ENCODE results near the gene PADI3.
A peak's percentile ranks its signal among the peaks of the same experiment; 100 is the strongest.
"Not testable (repeated sequence)": the region's sequence is repeated elsewhere in the genome, so short reads cannot be mapped to it uniquely, and the experiment has no call there.

PADI3 gene

GRCh38 chr1:17236779-17237560 lies 11.9 kb upstream of the PADI3 start:
- in situ Hi-C loops (cut with HindIII; ENCODE audit: low pct_unique_long_range_greater_than_20kb, low sequenced_read_pairs): no loop called here
- DNase-seq (ENCODE audit: low read depth in 1 of 2, low spot score in 1 of 2): peak; percentile 59 to 88

GRCh38 chr1:17237561-17237903 lies 11.4 kb upstream of the PADI3 start:
- DNase-seq (ENCODE audit: low read depth in 1 of 2, low spot score in 1 of 2): peak in 1 of 2 experiments; percentile 39
- no peak for TF ChIP-seq JUND (IDR thresholded peaks at IDR 0.05; ENCODE audit: low read depth)
- in situ Hi-C loops (cut with HindIII; ENCODE audit: low pct_unique_long_range_greater_than_20kb, low sequenced_read_pairs): no loop called here

More at GRCh38 chr1:17236779-17237560, 11.9 kb upstream of the PADI3 start:
- no peak for TF ChIP-seq JUND (IDR thresholded peaks at IDR 0.05; ENCODE audit: low read depth)

GRCh38 chr1:17239420-17239819 lies 9.5 kb upstream of the PADI3 start:
- peak; percentile 33 to 88 for DNase-seq (ENCODE audit: low read depth in 1 of 2, low spot score in 1 of 2)
- no peak for TF ChIP-seq JUND (IDR thresholded peaks at IDR 0.05; ENCODE audit: low read depth)
- in situ Hi-C loops (cut with HindIII; ENCODE audit: low pct_unique_long_range_greater_than_20kb, low sequenced_read_pairs): no loop called here

GRCh38 chr1:17241011-17241779 lies 7.7 kb upstream of the PADI3 start:
- DNase-seq (ENCODE audit: low read depth in 1 of 2, low spot score in 1 of 2); in situ Hi-C loops (cut with HindIII; ENCODE audit: low pct_unique_long_range_greater_than_20kb, low sequenced_read_pairs): not testable (repeated sequence)

- in situ Hi-C loops (cut with HindIII; ENCODE audit: low pct_unique_long_range_greater_than_20kb, low sequenced_read_pairs); DNase-seq (ENCODE audit: low read depth in 1 of 2, low spot score in 1 of 2): not testable (repeated sequence)
Observed at GRCh38 chr1:17241780-17242074, 7.2 kb upstream of the PADI3 start.

- DNase-seq (ENCODE audit: low read depth in 1 of 2, low spot score in 1 of 2): no peak
- in situ Hi-C loops (cut with HindIII; ENCODE audit: low pct_unique_long_range_greater_than_20kb, low sequenced_read_pairs): no loop called here
- no peak for TF ChIP-seq JUND (IDR thresholded peaks at IDR 0.05; ENCODE audit: low read depth)
Observed at GRCh38 chr1:17243274-17243673, 5.6 kb upstream of the PADI3 start.

GRCh38 chr1:17244821-17245740 lies 3.8 kb upstream of the PADI3 start:
- TF ChIP-seq JUND (IDR thresholded peaks at IDR 0.05; ENCODE audit: low read depth): no peak
- in situ Hi-C loops (cut with HindIII; ENCODE audit: low pct_unique_long_range_greater_than_20kb, low sequenced_read_pairs): no loop called here
- DNase-seq (ENCODE audit: low read depth in 1 of 2, low spot score in 1 of 2): peak in 1 of 2 experiments; percentile 59

GRCh38 chr1:17245816-17246325 lies 3.0 kb upstream of the PADI3 start:
- in situ Hi-C loops (cut with HindIII; ENCODE audit: low pct_unique_long_range_greater_than_20kb, low sequenced_read_pairs): no loop called here
- peak in 1 of 2 experiments; percentile 50 for DNase-seq (ENCODE audit: low read depth in 1 of 2, low spot score in 1 of 2)
- no peak for TF ChIP-seq JUND (IDR thresholded peaks at IDR 0.05; ENCODE audit: low read depth)

GRCh38 chr1:17246971-17247370 lies 1.9 kb upstream of the PADI3 start:
- no peak for TF ChIP-seq JUND (IDR thresholded peaks at IDR 0.05; ENCODE audit: low read depth)
- in situ Hi-C loops (cut with HindIII; ENCODE audit: low pct_unique_long_range_greater_than_20kb, low sequenced_read_pairs): no loop called here
- DNase-seq (ENCODE audit: low read depth in 1 of 2, low spot score in 1 of 2): no peak

GRCh38 chr1:17250601-17251000 lies 1.7 kb downstream of the PADI3 start:
- in situ Hi-C loops (cut with HindIII; ENCODE audit: low pct_unique_long_range_greater_than_20kb, low sequenced_read_pairs): no loop called here
- peak in 1 of 2 experiments; percentile 77 for DNase-seq (ENCODE audit: low read depth in 1 of 2, low spot score in 1 of 2)

GRCh38 chr1:17251246-17251645 lies 2.3 kb downstream of the PADI3 start:
- in situ Hi-C loops (cut with HindIII; ENCODE audit: low pct_unique_long_range_greater_than_20kb, low sequenced_read_pairs): no loop called here
- no peak for TF ChIP-seq JUND (IDR thresholded peaks at IDR 0.05; ENCODE audit: low read depth)
- DNase-seq (ENCODE audit: low read depth in 1 of 2, low spot score in 1 of 2): no peak

More at GRCh38 chr1:17250601-17251000, 1.7 kb downstream of the PADI3 start:
- no peak for TF ChIP-seq JUND (IDR thresholded peaks at IDR 0.05; ENCODE audit: low read depth)

- DNase-seq (ENCODE audit: low read depth in 1 of 2, low spot score in 1 of 2): no peak
- TF ChIP-seq JUND (IDR thresholded peaks at IDR 0.05; ENCODE audit: low read depth): no peak
- in situ Hi-C loops (cut with HindIII; ENCODE audit: low pct_unique_long_range_greater_than_20kb, low sequenced_read_pairs): no loop called here
Observed at GRCh38 chr1:17251701-17252376, 2.9 kb downstream of the PADI3 start.
